Activated naive CD4-positive, alpha-beta T cell treated with anti-CD3 and anti-CD28 coated beads, Interleukin-2, amount 10 ng/mL, durations not matched to agents 7 days and 5 days (primary cell): Measurements from ENCODE around the gene TM4SF20.

Source experiments
- CTCF ChIA-PET: fragments of 350-600 bp; sonication (Branson Sonifier 250); formaldehyde crosslinking; loops from one replicate; lab custom pipeline; 2021; ENCODE audit warnings: antibody characterized with exemption; lab: Charles Lee
- DNase-seq: peaks from one replicate; pipeline ENCODE4 v3.0.0-alpha.2; 2020
- H3K27ac Mint-ChIP-seq: one replicate; pipeline ENCODE4 v1.8.0; 2021; ENCODE audit warnings: mild to moderate bottlenecking, moderate library complexity, mixed read lengths
- H3K27me3 Mint-ChIP-seq: one replicate; pipeline ENCODE4 v1.8.0; 2021; ENCODE audit warnings: mild to moderate bottlenecking, mixed read lengths
- H3K36me3 Mint-ChIP-seq: one replicate; pipeline ENCODE4 v1.8.0; 2021; ENCODE audit warnings: mixed read lengths
- H3K4me1 Mint-ChIP-seq: one replicate; pipeline ENCODE4 v1.8.0; 2021; ENCODE audit warnings: mixed read lengths
- H3K4me3 Mint-ChIP-seq: one replicate; pipeline ENCODE4 v1.8.0; 2021; ENCODE audit warnings: mild to moderate bottlenecking, moderate library complexity, mixed read lengths
- H3K9me3 Mint-ChIP-seq: one replicate; pipeline ENCODE4 v1.8.0; 2021; ENCODE audit warnings: mixed read lengths

Gene TM4SF20

GRCh38 chr2:227407591-227408151 lies 28.6 kb upstream of the TM4SF20 start:
- CTCF ChIA-PET: interaction anchor here (0.8 to 1.5 kb wide), 4 partner anchors 28 to 140 kb away, joined by 3 to 4 read pairs (median 3); no protein-coding TSS in a partner anchor
- Mint-ChIP-seq H3K36me3 (no peaks in the 10 kb centered on the region), H3K4me1 (peaks cover 26% of the 10 kb centered on the region), H3K9me3 (no peaks in the 10 kb centered on the region), H3K4me3 (no peak overlapping the region), H3K27me3 (no peaks in the 10 kb centered on the region), H3K27ac (no peak overlapping the region)
- no peak for DNase-seq

- no peaks in the 10 kb centered on the region for H3K27me3 Mint-ChIP-seq
- no peaks in the 10 kb centered on the region for H3K9me3 Mint-ChIP-seq
- no peaks in the 10 kb centered on the region for H3K36me3 Mint-ChIP-seq
- no peak overlapping the region for H3K27ac Mint-ChIP-seq
- H3K4me1 Mint-ChIP-seq: peaks cover 18% of the 10 kb centered on the region
- no peak overlapping the region for H3K4me3 Mint-ChIP-seq
- CTCF ChIA-PET: interaction anchor here (0.5 to 2.0 kb wide), 11 partner anchors 13 to 1113 kb away, joined by 3 to 12 read pairs (median 3); no protein-coding TSS in a partner anchor
- no peak for DNase-seq
Measured at GRCh38 chr2:227406177-227407031, 27.3 kb upstream of the TM4SF20 start.

- CTCF ChIA-PET: interaction anchor here (1.7 kb wide), 1 partner anchor 75 kb away, joined by 5 read pairs; no protein-coding TSS in a partner anchor
- H3K4me3 Mint-ChIP-seq: no peak overlapping the region
- no peak for DNase-seq
- H3K4me1 Mint-ChIP-seq: peaks cover 12% of the 10 kb centered on the region
- no peaks in the 10 kb centered on the region for H3K9me3 Mint-ChIP-seq
- H3K27me3 Mint-ChIP-seq: no peaks in the 10 kb centered on the region
- H3K27ac Mint-ChIP-seq: no peak overlapping the region
- no peaks in the 10 kb centered on the region for H3K36me3 Mint-ChIP-seq
Measured at GRCh38 chr2:227404585-227405271, 25.6 kb upstream of the TM4SF20 start.

GRCh38 chr2:227402959-227403358 lies 23.9 kb upstream of the TM4SF20 start:
- CTCF ChIA-PET: no interaction called here
- Mint-ChIP-seq H3K4me1 (peaks cover 16% of the 10 kb centered on the region), H3K4me3 (no peak overlapping the region), H3K9me3 (no peaks in the 10 kb centered on the region), H3K27me3 (no peaks in the 10 kb centered on the region), H3K36me3 (no peaks in the 10 kb centered on the region), H3K27ac (no peak overlapping the region)
- DNase-seq: no peak

GRCh38 chr2:227402321-227402720 lies 23.2 kb upstream of the TM4SF20 start:
- CTCF ChIA-PET: interaction anchor here (0.8 kb wide), 1 partner anchor 10 kb away, joined by 3 read pairs; no protein-coding TSS in a partner anchor
- Mint-ChIP-seq H3K9me3 (no peaks in the 10 kb centered on the region), H3K4me3 (no peak overlapping the region), H3K27ac (no peak overlapping the region), H3K4me1 (peaks cover 21% of the 10 kb centered on the region), H3K36me3 (no peaks in the 10 kb centered on the region), H3K27me3 (no peaks in the 10 kb centered on the region)
- no peak for DNase-seq

- no peaks in the 10 kb centered on the region for H3K36me3 Mint-ChIP-seq
- CTCF ChIA-PET: interaction anchor here (0.8 kb wide), 1 partner anchor 9 kb away, joined by 3 read pairs; no protein-coding TSS in a partner anchor
- H3K9me3 Mint-ChIP-seq: no peaks in the 10 kb centered on the region
- no peaks in the 10 kb centered on the region for H3K27me3 Mint-ChIP-seq
- no peak for DNase-seq
- peaks cover 18% of the 10 kb centered on the region for H3K4me1 Mint-ChIP-seq
- no peak overlapping the region for H3K27ac Mint-ChIP-seq
- H3K4me3 Mint-ChIP-seq: no peak overlapping the region
Measured at GRCh38 chr2:227401550-227401949, 22.4 kb upstream of the TM4SF20 start.

GRCh38 chr2:227398684-227399670 lies 19.9 kb upstream of the TM4SF20 start:
- H3K4me1 Mint-ChIP-seq: peaks cover 9% of the 10 kb centered on the region
- H3K4me3 Mint-ChIP-seq: no peak overlapping the region
- DNase-seq: no peak
- no peaks in the 10 kb centered on the region for H3K9me3 Mint-ChIP-seq
- no peak overlapping the region for H3K27ac Mint-ChIP-seq
- no peaks in the 10 kb centered on the region for H3K36me3 Mint-ChIP-seq
- no peaks in the 10 kb centered on the region for H3K27me3 Mint-ChIP-seq
- CTCF ChIA-PET: interaction anchor here (0.6 kb wide), 1 partner anchor 368 kb away, joined by 3 read pairs; no protein-coding TSS in a partner anchor

- Mint-ChIP-seq H3K36me3 (no peaks in the 10 kb centered on the region), H3K4me1 (peaks cover 9% of the 10 kb centered on the region), H3K27me3 (no peaks in the 10 kb centered on the region), H3K9me3 (no peaks in the 10 kb centered on the region), H3K27ac (no peak overlapping the region), H3K4me3 (no peak overlapping the region)
- CTCF ChIA-PET: no interaction called here
- DNase-seq: no peak
Measured at GRCh38 chr2:227397562-227397961, 18.5 kb upstream of the TM4SF20 start.

- no peak for DNase-seq
- H3K4me3 Mint-ChIP-seq: no peak overlapping the region
- no peak overlapping the region for H3K27ac Mint-ChIP-seq
- no peaks in the 10 kb centered on the region for H3K27me3 Mint-ChIP-seq
- no peaks in the 10 kb centered on the region for H3K36me3 Mint-ChIP-seq
- peaks cover 9% of the 10 kb centered on the region for H3K4me1 Mint-ChIP-seq
- CTCF ChIA-PET: no interaction called here
- H3K9me3 Mint-ChIP-seq: no peaks in the 10 kb centered on the region
Measured at GRCh38 chr2:227395556-227395955, 16.4 kb upstream of the TM4SF20 start.

GRCh38 chr2:227394401-227394800 lies 15.3 kb upstream of the TM4SF20 start:
- DNase-seq: no peak
- H3K36me3 Mint-ChIP-seq: no peaks in the 10 kb centered on the region
- H3K27ac Mint-ChIP-seq: no peak overlapping the region
- no peak overlapping the region for H3K4me3 Mint-ChIP-seq
- H3K27me3 Mint-ChIP-seq: no peaks in the 10 kb centered on the region
- H3K4me1 Mint-ChIP-seq: peaks cover 9% of the 10 kb centered on the region
- CTCF ChIA-PET: interaction anchor here (1.2 kb wide), 1 partner anchor 467 kb away, joined by 3 read pairs; no protein-coding TSS in a partner anchor
- H3K9me3 Mint-ChIP-seq: no peaks in the 10 kb centered on the region

GRCh38 chr2:227390468-227391256 lies 11.6 kb upstream of the TM4SF20 start:
- Mint-ChIP-seq H3K27ac (no peak overlapping the region), H3K4me1 (no peaks in the 10 kb centered on the region), H3K4me3 (no peak overlapping the region), H3K36me3 (no peaks in the 10 kb centered on the region), H3K9me3 (no peaks in the 10 kb centered on the region), H3K27me3 (no peaks in the 10 kb centered on the region)
- CTCF ChIA-PET: interaction anchor here (1.2 kb wide), 1 partner anchor 12 kb away, joined by 3 read pairs; no protein-coding TSS in a partner anchor
- DNase-seq: no peak

- DNase-seq: no peak
- no peak overlapping the region for H3K4me3 Mint-ChIP-seq
- H3K4me1 Mint-ChIP-seq: no peaks in the 10 kb centered on the region
- no peak overlapping the region for H3K27ac Mint-ChIP-seq
- H3K36me3 Mint-ChIP-seq: no peaks in the 10 kb centered on the region
- CTCF ChIA-PET: no interaction called here
- no peaks in the 10 kb centered on the region for H3K9me3 Mint-ChIP-seq
- H3K27me3 Mint-ChIP-seq: no peaks in the 10 kb centered on the region
Measured at GRCh38 chr2:227389661-227390060, 10.6 kb upstream of the TM4SF20 start.

- Mint-ChIP-seq H3K27me3 (no peaks in the 10 kb centered on the region), H3K4me3 (no peak overlapping the region), H3K36me3 (no peaks in the 10 kb centered on the region), H3K9me3 (no peaks in the 10 kb centered on the region), H3K27ac (no peak overlapping the region), H3K4me1 (no peaks in the 10 kb centered on the region)
- no peak for DNase-seq
- CTCF ChIA-PET: no interaction called here
Measured at GRCh38 chr2:227389231-227389630, 10.1 kb upstream of the TM4SF20 start.
